Naive thymus-derived CD4-positive, alpha-beta T cell (primary cell): ENCODE results near the gene EXOC6B. TPM values are rescaled to one million over a fixed set of nuclear protein-coding genes. Genes with fewer than 3 reads are reported as not detected.
"Not testable (repeated sequence)": the region's sequence is repeated elsewhere in the genome, so short reads cannot be mapped to it uniquely, and the experiment has no call there.

Experiments used
- ATAC-seq: fragments of 150-1000 bp; cut with Tn5 transposase; 2 replicates; pipeline ENCODE4 v1.10.0; 2021; ENCODE audit warnings: mild to moderate bottlenecking, moderate library complexity
- CTCF ChIA-PET: fragments of 350-600 bp; sonication (Branson Sonifier 250); formaldehyde crosslinking; loops from one replicate; lab custom pipeline; 2021; ENCODE audit warnings: antibody characterized with exemption; lab: Charles Lee
- POLR2A ChIA-PET: fragments of 350-600 bp; sonication (Branson Sonifier 250); formaldehyde crosslinking; loops from one replicate; lab custom pipeline; 2021; ENCODE audit warnings: antibody characterized with exemption, inconsistent platforms; lab: Charles Lee
- DNase-seq, 9 donors: peaks; one replicate each; pipeline versions ENCODE4 v3.0.0 to v3.0.0-alpha.2; 2020 to 2022; ENCODE audit warnings: mixed read lengths in 1 of 9
- H3K27ac ChIP-seq: one replicate; pipeline ENCODE4 v1.7.0; 2013; ENCODE audit warnings: mild to moderate bottlenecking, low read depth, low read length, moderate library complexity
- H3K27me3 ChIP-seq, 2 donors: one replicate each; pipeline ENCODE4 v1.7.0; 2013; ENCODE audit warnings: low read length in 2 of 2, mild to moderate bottlenecking in 2 of 2, moderate library complexity in 2 of 2; ENCODE audit not compliant: control insufficient read depth in 2 of 2, insufficient read depth in 2 of 2
- H3K36me3 ChIP-seq, 3 experiments: 1 replicate in 2 of 3; 2 replicates in 1 of 3; pipeline ENCODE4 v1.7.0; 2013; ENCODE audit warnings: low read length in 3 of 3, mild to moderate bottlenecking in 3 of 3, moderate library complexity in 1 of 3; ENCODE audit not compliant: insufficient read depth in 3 of 3, control insufficient read depth in 2 of 3
- H3K4me1 ChIP-seq, 2 donors: one replicate each; pipeline ENCODE4 v1.7.0; 2013; ENCODE audit warnings: low read length in 2 of 2, mild to moderate bottlenecking in 2 of 2, moderate library complexity in 1 of 2; ENCODE audit not compliant: control insufficient read depth in 2 of 2, insufficient read depth in 2 of 2
- H3K4me3 ChIP-seq: 2 replicates; pipeline ENCODE4 v1.7.0; 2013; ENCODE audit warnings: mild to moderate bottlenecking, low read length
- H3K9me3 ChIP-seq, 3 experiments: 1 replicate in 2 of 3; 2 replicates in 1 of 3; pipeline ENCODE4 v1.7.0; 2013; ENCODE audit warnings: low read length in 3 of 3; ENCODE audit not compliant: control insufficient read depth in 2 of 3
- H3K27ac Mint-ChIP-seq, 9 donors: one replicate each; pipeline ENCODE4 v1.8.0; 2020 to 2022; ENCODE audit warnings: mixed read lengths in 9 of 9, mild to moderate bottlenecking in 8 of 9, moderate library complexity in 5 of 9, inconsistent platforms in 2 of 9
- H3K27me3 Mint-ChIP-seq, 5 donors: one replicate each; pipeline ENCODE4 v1.8.0; 2021 to 2022; ENCODE audit warnings: mixed read lengths in 5 of 5, mild to moderate bottlenecking in 1 of 5
- H3K36me3 Mint-ChIP-seq, 5 donors: one replicate each; pipeline ENCODE4 v1.8.0; 2020 to 2022; ENCODE audit warnings: mixed read lengths in 5 of 5, mild to moderate bottlenecking in 3 of 5, inconsistent platforms in 1 of 5
- H3K4me1 Mint-ChIP-seq, 7 donors: one replicate each; pipeline ENCODE4 v1.8.0; 2020 to 2022; ENCODE audit warnings: mixed read lengths in 7 of 7, mild to moderate bottlenecking in 3 of 7, inconsistent platforms in 1 of 7
- H3K4me3 Mint-ChIP-seq, 10 donors: one replicate each; pipeline ENCODE4 v1.8.0; 2020 to 2022; ENCODE audit warnings: mild to moderate bottlenecking in 10 of 10, mixed read lengths in 10 of 10, moderate library complexity in 6 of 10, inconsistent platforms in 2 of 10
- H3K9me3 Mint-ChIP-seq, 11 donors: one replicate each; pipeline ENCODE4 v1.8.0; 2020 to 2022; ENCODE audit warnings: mixed read lengths in 11 of 11, mild to moderate bottlenecking in 4 of 11, inconsistent platforms in 1 of 11, moderate library complexity in 1 of 11
- intact Hi-C, 2 donors: fragments of 100-400 bp; cut with micrococcal nuclease; formaldehyde crosslinking; loops; one replicate each; pipeline ENCODE4 v1.15.1; 2023
- polyA plus RNA-seq, 2 donors: library from polyadenylated mRNA; unstranded; fragments of 300-500 nt; fragmentation: Illumina TruSeq; gene quantifications; one replicate each; pipeline ENCODE4 v1.2.3, GENCODE V29; 2021
- total RNA-seq, 6 experiments: library from RNA in 5 of 6; stranded (reverse) in 5 of 6; gene quantifications; 1 replicate in 5 of 6; 2 replicates in 1 of 6; pipeline ENCODE4 v1.2.3 and lab custom pipeline; 2021 to 2026

EXOC6B gene
- total and polyA plus RNA-seq, 7 experiments from 2014 or later: 3.5 to 21.9 (median 15.1) TPM

DNA sequence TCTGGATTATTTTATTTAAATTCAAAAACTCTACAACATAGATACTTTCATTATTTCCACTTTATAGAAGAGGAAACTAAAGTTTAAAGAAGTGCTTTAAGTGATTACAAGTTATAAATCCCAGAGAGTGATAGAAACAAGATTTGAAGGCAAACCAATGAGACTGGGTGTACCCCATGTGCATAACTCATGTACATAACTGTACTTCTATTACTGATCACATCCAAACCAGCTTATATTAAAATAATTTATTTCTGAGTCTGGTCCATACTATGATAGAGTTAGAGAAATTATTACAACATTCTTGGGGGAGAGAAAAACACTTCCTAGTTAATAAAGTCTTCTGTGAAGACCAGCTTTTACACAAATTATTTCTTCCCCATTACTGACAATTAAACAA, 221.4 kb downstream of the EXOC6B start:
- ChIA-PET CTCF (interaction anchor here (0.5 kb wide), 1 partner anchor 11 kb away, joined by 5 read pairs; no protein-coding TSS in a partner anchor), POLR2A (no interaction called here)
- peaks cover 0 to 1% (median 0%) of the 10 kb centered on the region in 7 donors for H3K4me1 Mint-ChIP-seq
- Histone ChIP-seq H3K27me3 (no peaks in the 10 kb centered on the region), H3K4me3 (no peak overlapping the region), H3K9me3 (no peaks in the 10 kb centered on the region), H3K27ac (no peak overlapping the region), H3K4me1 (no peaks in the 10 kb centered on the region), H3K36me3 (no peaks in the 10 kb centered on the region)
- peaks cover 0 to 18% (median 0%) of the 10 kb centered on the region in 11 donors for H3K9me3 Mint-ChIP-seq
- H3K36me3 Mint-ChIP-seq: peaks cover 0 to 28% (median 15%) of the 10 kb centered on the region in 5 donors
- ATAC-seq (no peak), DNase-seq (no peak)
- H3K27ac Mint-ChIP-seq: no peak overlapping the region
- H3K4me3 Mint-ChIP-seq: no peak overlapping the region
- H3K27me3 Mint-ChIP-seq: no peaks in the 10 kb centered on the region
- intact Hi-C loops: no loop called here

DNA sequence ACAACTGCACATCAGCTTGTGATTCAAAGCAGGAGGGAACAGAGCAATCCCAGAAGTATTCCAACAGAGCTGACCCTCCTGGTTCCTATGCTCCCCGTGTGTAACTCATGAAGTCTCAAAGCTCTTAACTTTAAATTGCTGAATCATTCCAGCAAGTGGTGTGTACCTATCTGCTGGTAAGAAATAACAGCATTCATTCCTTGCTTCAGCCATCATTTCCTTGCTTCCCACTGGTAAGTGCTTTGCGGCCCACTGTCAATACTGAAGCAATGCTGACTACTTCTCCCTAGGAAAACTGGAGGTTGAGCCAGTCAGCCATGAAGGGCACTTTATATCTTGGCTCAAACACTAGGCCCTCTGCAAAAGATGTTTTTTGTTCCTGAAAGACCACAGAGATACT, 222.4 kb downstream of the EXOC6B start:
- peaks cover 0 to 17% (median 0%) of the 10 kb centered on the region in 11 donors for H3K9me3 Mint-ChIP-seq
- Histone ChIP-seq H3K4me1 (no peaks in the 10 kb centered on the region), H3K27ac (no peak overlapping the region), H3K27me3 (no peaks in the 10 kb centered on the region), H3K36me3 (no peaks in the 10 kb centered on the region), H3K4me3 (no peak overlapping the region), H3K9me3 (no peaks in the 10 kb centered on the region)
- H3K27me3 Mint-ChIP-seq: peaks cover 0 to under 1% (median 0%) of the 10 kb centered on the region in 5 donors
- POLR2A ChIA-PET: no interaction called here
- H3K36me3 Mint-ChIP-seq: peaks cover 0 to 23% (median 8%) of the 10 kb centered on the region in 5 donors
- ATAC-seq (no peak), DNase-seq (no peak)
- H3K27ac Mint-ChIP-seq: no peak overlapping the region
- intact Hi-C loops: no loop called here
- H3K4me3 Mint-ChIP-seq: no peak overlapping the region
- peaks cover 0 to 4% (median 0%) of the 10 kb centered on the region in 7 donors for H3K4me1 Mint-ChIP-seq
- CTCF ChIA-PET: interaction anchor here (0.7 kb wide), 1 partner anchor 1434 kb away, joined by 3 read pairs; no protein-coding TSS in a partner anchor

GRCh38 chr2:72602711-72603110, 223.1 kb downstream of the EXOC6B start:
- intact Hi-C loops: no loop called here
- Mint-ChIP-seq H3K4me1 (peaks cover 0 to 6% (median 0%) of the 10 kb centered on the region in 7 donors), H3K27me3 (peaks cover 0 to 4% (median 0%) of the 10 kb centered on the region in 5 donors), H3K36me3 (peaks cover 0 to 18% (median 3%) of the 10 kb centered on the region in 5 donors), H3K4me3 (no peak overlapping the region), H3K9me3 (peaks cover 0 to 9% (median 0%) of the 10 kb centered on the region in 11 donors), H3K27ac (no peak overlapping the region)
- no peak for ATAC-seq
- Histone ChIP-seq H3K27me3 (no peaks in the 10 kb centered on the region), H3K9me3 (no peaks in the 10 kb centered on the region), H3K4me1 (no peaks in the 10 kb centered on the region), H3K4me3 (no peak overlapping the region), H3K27ac (no peak overlapping the region), H3K36me3 (no peaks in the 10 kb centered on the region)
- ChIA-PET CTCF (no interaction called here), POLR2A (no interaction called here)
- DNase-seq: no peak

GRCh38 chr2:72602095-72602494, 223.7 kb downstream of the EXOC6B start:
- Mint-ChIP-seq H3K4me3 (no peak overlapping the region), H3K27me3 (peaks cover 0 to 4% (median 0%) of the 10 kb centered on the region in 5 donors), H3K9me3 (peaks cover 0 to 6% (median 0%) of the 10 kb centered on the region in 11 donors), H3K4me1 (peaks cover 0 to 6% (median 0%) of the 10 kb centered on the region in 7 donors), H3K36me3 (peaks cover 0 to 18% (median 3%) of the 10 kb centered on the region in 5 donors), H3K27ac (no peak overlapping the region)
- POLR2A ChIA-PET: no interaction called here
- no peak for DNase-seq
- Histone ChIP-seq H3K27ac (no peak overlapping the region), H3K27me3 (no peaks in the 10 kb centered on the region), H3K4me1 (no peaks in the 10 kb centered on the region), H3K4me3 (no peak overlapping the region), H3K9me3 (no peaks in the 10 kb centered on the region), H3K36me3 (no peaks in the 10 kb centered on the region)
- CTCF ChIA-PET: interaction anchor here (0.6 kb wide), 1 partner anchor 12 kb away, joined by 3 read pairs; no protein-coding TSS in a partner anchor
- no peak for ATAC-seq
- intact Hi-C loops: no loop called here

- ATAC-seq, intact Hi-C loops, H3K27me3 ChIP-seq, H3K27ac Mint-ChIP-seq, H3K27me3 Mint-ChIP-seq, DNase-seq, H3K4me3 Mint-ChIP-seq, H3K4me1 ChIP-seq, H3K4me3 ChIP-seq, H3K9me3 Mint-ChIP-seq, POLR2A ChIA-PET, H3K36me3 ChIP-seq, H3K9me3 ChIP-seq, H3K27ac ChIP-seq: not testable (repeated sequence)
- Mint-ChIP-seq H3K36me3 (peaks cover 0 to 13% (median 4%) of the 10 kb centered on the region in 5 donors), H3K4me1 (peaks cover 0 to 11% (median 0%) of the 10 kb centered on the region in 7 donors)
- CTCF ChIA-PET: interaction anchor here (0.6 kb wide), 1 partner anchor 1383 kb away, joined by 5 read pairs; no protein-coding TSS in a partner anchor
These were observed 242.0 kb downstream of the EXOC6B start for GRCh38 chr2:72583836-72584235.

DNA sequence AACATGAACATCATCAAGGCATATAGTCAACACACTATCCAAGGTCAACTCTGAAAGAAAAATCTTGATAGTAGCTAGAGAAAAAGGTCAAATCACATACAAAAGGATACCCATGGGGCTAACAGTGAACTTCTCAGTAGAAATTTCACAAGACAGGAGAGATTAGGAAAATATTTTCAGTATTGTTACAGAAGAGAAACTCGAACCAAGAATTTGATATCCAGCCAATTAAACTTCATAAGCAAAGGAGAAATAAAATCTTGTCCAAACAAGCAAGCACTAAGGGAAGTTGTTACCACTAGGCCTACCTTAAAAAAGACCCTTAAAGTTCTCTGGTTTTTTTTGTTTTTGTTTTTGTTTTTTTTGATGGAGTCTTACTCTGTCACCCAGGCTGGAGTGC, 242.5 kb downstream of the EXOC6B start:
- no peak overlapping the region for H3K27ac ChIP-seq
- no peak overlapping the region for H3K27ac Mint-ChIP-seq
- POLR2A ChIA-PET: no interaction called here
- H3K36me3 ChIP-seq: no peaks in the 10 kb centered on the region
- peaks cover 0 to 11% (median 0%) of the 10 kb centered on the region in 7 donors for H3K4me1 Mint-ChIP-seq
- DNase-seq: no peak
- H3K9me3 ChIP-seq: no peaks in the 10 kb centered on the region
- H3K27me3 Mint-ChIP-seq: peaks cover 0 to under 1% (median 0%) of the 10 kb centered on the region in 5 donors
- H3K27me3 ChIP-seq: no peaks in the 10 kb centered on the region
- intact Hi-C loops: no loop called here
- H3K4me3 Mint-ChIP-seq: no peak overlapping the region
- peaks cover 0 to 13% (median 4%) of the 10 kb centered on the region in 5 donors for H3K36me3 Mint-ChIP-seq
- CTCF ChIA-PET: no interaction called here
- peaks cover 0 to 2% (median 0%) of the 10 kb centered on the region in 11 donors for H3K9me3 Mint-ChIP-seq
- H3K4me3 ChIP-seq: no peak overlapping the region
- no peaks in the 10 kb centered on the region for H3K4me1 ChIP-seq
- no peak for ATAC-seq
